IPS-15b (cell line): Measurements from ENCODE around the gene NRF1.
"Not testable (repeated sequence)": the region's sequence is repeated elsewhere in the genome, so short reads cannot be mapped to it uniquely, and the experiment has no call there.

Experiments used
- H3K27me3 ChIP-seq: one replicate; pipeline ENCODE4 v1.6.1; 2013; ENCODE audit warnings: low read length; ENCODE audit not compliant: control insufficient read depth, insufficient read depth
- H3K36me3 ChIP-seq: one replicate; pipeline ENCODE4 v1.6.1; 2013; ENCODE audit warnings: low read length; ENCODE audit not compliant: control insufficient read depth, insufficient read depth
- H3K4me1 ChIP-seq: one replicate; pipeline ENCODE4 v1.6.1; 2013; ENCODE audit warnings: mild to moderate bottlenecking, low read length; ENCODE audit not compliant: control insufficient read depth, insufficient read depth
- H3K4me3 ChIP-seq: one replicate; pipeline ENCODE4 v1.5.1; 2013; ENCODE audit warnings: low read depth, low read length
- H3K9ac ChIP-seq: one replicate; pipeline ENCODE4 v1.6.1; 2013; ENCODE audit warnings: low read depth, mild to moderate bottlenecking, low read length
- H3K9me3 ChIP-seq: one replicate; pipeline ENCODE4 v1.6.1; 2013; ENCODE audit warnings: mild to moderate bottlenecking, low read length; ENCODE audit not compliant: control insufficient read depth, insufficient read depth

Gene NRF1

GRCh38 chr7:129655811-129656210 lies 44.3 kb downstream of the NRF1 start:
- H3K36me3 ChIP-seq: peaks cover 11% of the 10 kb centered on the region
- no peak overlapping the region for H3K9ac ChIP-seq
- H3K4me3 ChIP-seq: no peak overlapping the region
- peaks cover 3% of the 10 kb centered on the region for H3K4me1 ChIP-seq
- H3K27me3 ChIP-seq: no peaks in the 10 kb centered on the region
- H3K9me3 ChIP-seq: peaks cover 3% of the 10 kb centered on the region

GRCh38 chr7:129657363-129657762 lies 45.8 kb downstream of the NRF1 start:
- Histone ChIP-seq H3K9ac (no peak overlapping the region), H3K4me1 (no peaks in the 10 kb centered on the region), H3K27me3 (no peaks in the 10 kb centered on the region), H3K4me3 (no peak overlapping the region), H3K36me3 (peaks cover 19% of the 10 kb centered on the region), H3K9me3 (peaks cover 16% of the 10 kb centered on the region)

- H3K9ac ChIP-seq, H3K4me1 ChIP-seq, H3K4me3 ChIP-seq, H3K27me3 ChIP-seq: not testable (repeated sequence)
- peaks cover 19% of the 10 kb centered on the region for H3K36me3 ChIP-seq
- peaks cover 16% of the 10 kb centered on the region for H3K9me3 ChIP-seq
Measured at GRCh38 chr7:129659907-129660306, 48.4 kb downstream of the NRF1 start.

- Histone ChIP-seq H3K4me3 (no peak overlapping the region), H3K9ac (no peak overlapping the region), H3K27me3 (no peaks in the 10 kb centered on the region), H3K9me3 (peaks cover 16% of the 10 kb centered on the region), H3K36me3 (peaks cover 19% of the 10 kb centered on the region), H3K4me1 (peaks cover 7% of the 10 kb centered on the region)
Measured at GRCh38 chr7:129661645-129662182, 50.2 kb downstream of the NRF1 start.

- H3K4me1 ChIP-seq, H3K9ac ChIP-seq, H3K4me3 ChIP-seq, H3K27me3 ChIP-seq: not testable (repeated sequence)
- peaks cover 16% of the 10 kb centered on the region for H3K9me3 ChIP-seq
- peaks cover 12% of the 10 kb centered on the region for H3K36me3 ChIP-seq
Measured at GRCh38 chr7:129663240-129663639, 51.7 kb downstream of the NRF1 start.

GRCh38 chr7:129664029-129665012 lies 52.8 kb downstream of the NRF1 start:
- Histone ChIP-seq H3K27me3 (no peaks in the 10 kb centered on the region), H3K4me3 (no peak overlapping the region), H3K36me3 (peaks cover 10% of the 10 kb centered on the region), H3K9me3 (peaks cover 13% of the 10 kb centered on the region), H3K4me1 (peaks cover 7% of the 10 kb centered on the region), H3K9ac (no peak overlapping the region)

- Histone ChIP-seq H3K4me3 (no peak overlapping the region), H3K36me3 (peaks cover 10% of the 10 kb centered on the region), H3K27me3 (no peaks in the 10 kb centered on the region), H3K9me3 (peaks cover 13% of the 10 kb centered on the region), H3K4me1 (peaks cover 7% of the 10 kb centered on the region), H3K9ac (no peak overlapping the region)
Measured at GRCh38 chr7:129665013-129665401, 53.5 kb downstream of the NRF1 start.

- Histone ChIP-seq H3K4me3 (no peak overlapping the region), H3K36me3 (no peaks in the 10 kb centered on the region), H3K9me3 (peaks cover under 1% of the 10 kb centered on the region), H3K9ac (no peak overlapping the region), H3K27me3 (no peaks in the 10 kb centered on the region), H3K4me1 (peaks cover 7% of the 10 kb centered on the region)
Measured at GRCh38 chr7:129667116-129667515, 55.6 kb downstream of the NRF1 start.

- Histone ChIP-seq H3K4me1 (peaks cover 7% of the 10 kb centered on the region), H3K4me3 (no peak overlapping the region), H3K9me3 (no peaks in the 10 kb centered on the region), H3K9ac (no peak overlapping the region), H3K36me3 (no peaks in the 10 kb centered on the region), H3K27me3 (no peaks in the 10 kb centered on the region)
Measured at GRCh38 chr7:129667551-129667950, 56.0 kb downstream of the NRF1 start.

- no peaks in the 10 kb centered on the region for H3K36me3 ChIP-seq
- no peaks in the 10 kb centered on the region for H3K9me3 ChIP-seq
- H3K4me3 ChIP-seq: no peak overlapping the region
- no peak overlapping the region for H3K9ac ChIP-seq
- no peaks in the 10 kb centered on the region for H3K27me3 ChIP-seq
- peaks cover 2% of the 10 kb centered on the region for H3K4me1 ChIP-seq
Measured at GRCh38 chr7:129669901-129670300, 58.4 kb downstream of the NRF1 start.

- no peak overlapping the region for H3K9ac ChIP-seq
- no peaks in the 10 kb centered on the region for H3K27me3 ChIP-seq
- no peak overlapping the region for H3K4me3 ChIP-seq
- no peaks in the 10 kb centered on the region for H3K4me1 ChIP-seq
- no peaks in the 10 kb centered on the region for H3K9me3 ChIP-seq
- peaks cover 3% of the 10 kb centered on the region for H3K36me3 ChIP-seq
Measured at GRCh38 chr7:129670656-129671055, 59.1 kb downstream of the NRF1 start.

GRCh38 chr7:129671266-129671665 lies 59.7 kb downstream of the NRF1 start:
- Histone ChIP-seq H3K9ac (no peak overlapping the region), H3K4me1 (no peaks in the 10 kb centered on the region), H3K27me3 (no peaks in the 10 kb centered on the region), H3K36me3 (peaks cover 3% of the 10 kb centered on the region), H3K4me3 (no peak overlapping the region), H3K9me3 (no peaks in the 10 kb centered on the region)
